GM19395 (cell line): ENCODE data around the gene DTWD1.
"Not testable (repeated sequence)": the region's sequence is repeated elsewhere in the genome, so short reads cannot be mapped to it uniquely, and the experiment has no call there.

Experiments used
- ATAC-seq: cut with Tn5 transposase; IDR thresholded peaks from one replicate; pipeline ENCODE4 v1.9.1; 2021; ENCODE audit warnings: mild to moderate bottlenecking, moderate library complexity; ENCODE audit not compliant: unreplicated experiment

The DTWD1 gene

GRCh38 chr15:49645277-49645676 is 24.4 kb downstream of the DTWD1 start:
- no peak for ATAC-seq

- ATAC-seq = no peak
These were observed 25.1 kb downstream of the DTWD1 start for GRCh38 chr15:49645941-49646340.

- ATAC-seq = no peak
These were observed 26.0 kb downstream of the DTWD1 start for GRCh38 chr15:49646891-49647290.

GRCh38 chr15:49649987-49650386 is 29.1 kb downstream of the DTWD1 start:
- ATAC-seq = no peak

GRCh38 chr15:49650676-49651075 is 29.8 kb downstream of the DTWD1 start:
- ATAC-seq = no peak

- ATAC-seq = no peak
These were observed 32.1 kb downstream of the DTWD1 start for GRCh38 chr15:49652922-49653321.

- ATAC-seq = no peak
These were observed 35.9 kb downstream of the DTWD1 start for GRCh38 chr15:49656734-49657133.

GRCh38 chr15:49664716-49665115 is 43.9 kb downstream of the DTWD1 start:
- ATAC-seq = no peak

GRCh38 chr15:49666486-49666885 is 45.6 kb downstream of the DTWD1 start:
- not testable (repeated sequence) for ATAC-seq

GRCh38 chr15:49669288-49669687 is 48.4 kb downstream of the DTWD1 start:
- ATAC-seq = no peak

- ATAC-seq = no peak
These were observed 53.0 kb downstream of the DTWD1 start for GRCh38 chr15:49673861-49674260.

GRCh38 chr15:49674370-49674769 is 53.5 kb downstream of the DTWD1 start:
- ATAC-seq = no peak

- ATAC-seq = no peak
These were observed 54.2 kb downstream of the DTWD1 start for GRCh38 chr15:49675041-49675440.

GRCh38 chr15:49678655-49679054 is 57.8 kb downstream of the DTWD1 start:
- ATAC-seq = no peak

GRCh38 chr15:49686599-49686998 is 65.8 kb downstream of the DTWD1 start:
- ATAC-seq = no peak

GRCh38 chr15:49688135-49688790 is 67.4 kb downstream of the DTWD1 start:
- ATAC-seq = no peak

- no peak for ATAC-seq
These were observed 71.8 kb downstream of the DTWD1 start for GRCh38 chr15:49692514-49693090.

- no peak for ATAC-seq
These were observed 72.7 kb downstream of the DTWD1 start for GRCh38 chr15:49693498-49693897.

GRCh38 chr15:49696433-49696832 is 75.6 kb downstream of the DTWD1 start:
- no peak for ATAC-seq

- ATAC-seq = no peak
These were observed 76.3 kb downstream of the DTWD1 start for GRCh38 chr15:49697121-49697520.

GRCh38 chr15:49702982-49703381 is 82.1 kb downstream of the DTWD1 start:
- ATAC-seq = not testable (repeated sequence)
